ENCODE measurements around the gene KLHL34.

DNA sequence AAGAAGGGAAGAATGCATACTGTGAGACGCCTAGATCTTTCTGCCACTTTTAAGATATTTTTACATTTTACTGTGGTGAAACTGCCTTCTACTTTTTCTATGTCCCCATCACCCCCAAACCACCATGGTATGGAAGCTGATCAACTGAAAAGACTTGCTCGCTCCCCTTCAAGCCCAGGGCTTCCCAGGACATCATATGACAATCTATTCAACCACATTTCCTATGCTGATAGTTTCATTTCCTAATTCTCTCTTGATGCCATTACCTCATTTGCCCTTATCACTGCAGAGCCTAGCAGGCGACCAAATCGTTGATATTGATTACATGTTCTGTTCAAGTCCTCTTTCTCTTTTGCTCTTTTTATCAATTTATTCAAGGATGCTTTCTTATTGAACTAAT, 40.1 kb upstream of the KLHL34 start:
- TF ChIP-seq CTCF (IDR thresholded peaks at IDR 0.05) (no peak), POLR2AphosphoS5 (IDR thresholded peaks at IDR 0.05) (no peak), POLR2A (IDR thresholded peaks at IDR 0.05) (no peak)

Data from gastroesophageal sphincter (tissue), 3 donors.